ENCODE measurements around the gene MAPRE2.
"Not testable (repeated sequence)": the region's sequence is repeated elsewhere in the genome, so short reads cannot be mapped to it uniquely, and the experiment has no call there.

Gene MAPRE2

DNA sequence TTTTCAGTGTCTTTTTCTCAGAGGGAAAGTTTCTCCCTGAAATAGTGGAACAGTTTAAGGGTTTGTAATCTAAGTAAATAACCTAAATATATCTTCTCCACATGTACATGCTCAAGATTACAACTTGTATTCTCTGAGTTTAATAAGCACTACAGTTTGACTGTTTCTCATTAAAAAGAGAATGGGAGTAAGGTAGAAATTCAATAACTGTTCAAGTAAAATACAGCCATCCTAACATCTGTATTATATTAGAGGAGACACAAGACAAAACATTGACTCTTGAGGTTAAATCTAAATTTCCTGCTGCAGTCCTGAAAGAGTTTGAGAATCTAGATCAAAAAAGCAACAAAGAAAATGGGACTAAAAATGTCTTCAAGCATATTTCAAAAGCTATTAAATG lies 126.6 kb downstream of the MAPRE2 start:
- Histone ChIP-seq H3K36me3 (no peaks in the 10 kb centered on the region), H3K4me3 (ENCODE audit: low read depth in 1 of 2, low read length in 1 of 2) (no peak overlapping the region), H3K9me3 (no peaks in the 10 kb centered on the region), H3K27me3 (no peaks in the 10 kb centered on the region), H3K27ac (no peak overlapping the region), H3K4me1 (ENCODE audit: control insufficient read depth in 1 of 2, insufficient read depth in 1 of 2, low read depth in 1 of 2, low read length in 1 of 2) (no peaks in the 10 kb centered on the region)
- TF ChIP-seq CTCF (IDR thresholded peaks at IDR 0.05): no peak

- not testable (repeated sequence) for H3K4me3 ChIP-seq (ENCODE audit: low read depth in 1 of 2, low read length in 1 of 2); H3K9me3 ChIP-seq; H3K4me1 ChIP-seq (ENCODE audit: control insufficient read depth in 1 of 2, insufficient read depth in 1 of 2, low read depth in 1 of 2, low read length in 1 of 2); H3K27me3 ChIP-seq; H3K36me3 ChIP-seq; H3K27ac ChIP-seq
Measured at GRCh38 chr18:35170323-35170722, 129.1 kb downstream of the MAPRE2 start.

DNA sequence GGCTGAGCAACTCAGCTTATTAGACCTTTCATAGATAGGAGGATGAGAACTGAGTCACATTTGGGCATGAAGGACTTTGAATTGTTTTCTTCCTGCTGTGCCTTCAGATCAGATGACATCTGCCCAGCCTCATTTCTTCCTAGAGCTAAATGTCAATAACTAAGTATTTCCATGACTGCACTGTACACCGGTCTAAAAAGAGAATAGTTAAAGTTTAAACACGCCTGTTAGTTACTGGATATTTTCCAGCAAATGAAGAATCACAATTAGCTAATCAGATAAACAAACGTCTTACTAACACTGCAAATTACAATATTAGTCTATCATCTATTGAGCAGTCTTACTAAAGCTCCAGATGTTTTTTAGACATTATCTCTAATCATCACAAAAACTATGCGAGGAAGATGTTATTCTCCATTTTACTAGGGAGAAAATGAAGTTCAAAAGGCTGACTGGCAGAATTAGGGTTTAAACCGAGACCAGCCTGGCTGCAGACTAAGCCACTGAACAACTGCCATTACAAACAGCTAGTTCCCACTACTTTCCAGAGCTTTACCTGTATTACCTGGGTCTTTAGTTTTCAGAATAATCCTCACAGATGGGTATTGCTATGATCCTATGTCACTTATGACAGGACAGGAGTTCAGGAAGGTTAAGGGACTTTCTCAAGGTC lies 130.2 kb downstream of the MAPRE2 start:
- no peaks in the 10 kb centered on the region for H3K27me3 ChIP-seq
- H3K27ac ChIP-seq: no peak overlapping the region
- no peaks in the 10 kb centered on the region for H3K36me3 ChIP-seq
- H3K9me3 ChIP-seq: no peaks in the 10 kb centered on the region
- TF ChIP-seq CTCF (IDR thresholded peaks at IDR 0.05): no peak
- no peaks in the 10 kb centered on the region for H3K4me1 ChIP-seq (ENCODE audit: control insufficient read depth in 1 of 2, insufficient read depth in 1 of 2, low read depth in 1 of 2, low read length in 1 of 2)
- no peak overlapping the region for H3K4me3 ChIP-seq (ENCODE audit: low read depth in 1 of 2, low read length in 1 of 2)

DNA sequence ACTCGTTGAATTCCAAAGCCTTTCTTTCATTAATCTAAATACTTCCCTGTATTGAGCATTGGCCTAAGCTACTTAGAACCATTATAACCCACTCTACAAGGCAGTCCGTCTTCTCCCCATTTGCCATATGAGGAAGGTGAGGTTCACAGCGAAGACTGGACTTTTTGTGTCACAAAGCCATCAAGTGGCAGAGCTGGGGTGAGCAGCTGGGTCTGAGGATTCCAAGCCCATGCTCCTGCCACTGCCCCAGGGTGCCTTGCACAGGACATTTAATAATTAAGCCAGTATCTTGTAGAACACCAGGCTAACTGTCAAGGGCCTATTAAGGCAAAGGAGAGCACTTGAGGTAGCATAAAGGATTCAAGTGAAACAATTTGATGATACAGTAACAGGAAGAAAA lies 130.8 kb downstream of the MAPRE2 start:
- Histone ChIP-seq H3K9me3 (no peaks in the 10 kb centered on the region), H3K4me3 (ENCODE audit: low read depth in 1 of 2, low read length in 1 of 2) (no peak overlapping the region), H3K27me3 (no peaks in the 10 kb centered on the region), H3K36me3 (no peaks in the 10 kb centered on the region), H3K4me1 (ENCODE audit: control insufficient read depth in 1 of 2, insufficient read depth in 1 of 2, low read depth in 1 of 2, low read length in 1 of 2) (no peaks in the 10 kb centered on the region), H3K27ac (no peak overlapping the region)
- no peak for TF ChIP-seq CTCF (IDR thresholded peaks at IDR 0.05)

DNA sequence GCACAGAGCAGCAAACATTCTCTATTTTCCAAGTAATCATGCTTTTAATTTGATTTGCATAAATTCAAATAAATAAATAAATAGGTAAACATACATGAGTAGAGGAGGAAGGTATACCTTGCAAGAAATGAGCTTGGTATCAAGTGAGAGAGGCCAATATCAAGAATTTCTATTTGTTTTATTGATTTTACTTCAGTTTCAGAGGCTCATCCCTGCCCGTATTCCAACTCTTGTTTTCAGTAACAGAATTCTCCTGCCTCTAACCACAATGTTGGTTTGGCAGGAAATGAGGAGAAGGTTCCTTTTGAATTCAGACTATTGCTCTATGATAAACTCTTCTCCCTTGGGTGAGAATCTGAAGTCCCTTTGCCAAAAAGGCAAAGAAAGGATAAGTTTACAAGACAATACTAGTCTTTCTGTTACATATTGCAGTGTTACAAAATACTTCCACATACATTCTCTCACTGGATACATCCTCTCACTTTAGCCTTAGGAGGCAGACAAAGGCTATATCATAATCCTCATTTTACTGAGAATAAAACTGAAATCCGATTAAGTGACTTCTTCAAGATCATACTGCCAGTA lies 131.3 kb downstream of the MAPRE2 start:
- no peaks in the 10 kb centered on the region for H3K36me3 ChIP-seq
- TF ChIP-seq CTCF (IDR thresholded peaks at IDR 0.05): no peak
- H3K27me3 ChIP-seq: no peaks in the 10 kb centered on the region
- no peak overlapping the region for H3K4me3 ChIP-seq (ENCODE audit: low read depth in 1 of 2, low read length in 1 of 2)
- H3K9me3 ChIP-seq: no peaks in the 10 kb centered on the region
- H3K4me1 ChIP-seq (ENCODE audit: control insufficient read depth in 1 of 2, insufficient read depth in 1 of 2, low read depth in 1 of 2, low read length in 1 of 2): no peaks in the 10 kb centered on the region
- H3K27ac ChIP-seq: no peak overlapping the region

DNA sequence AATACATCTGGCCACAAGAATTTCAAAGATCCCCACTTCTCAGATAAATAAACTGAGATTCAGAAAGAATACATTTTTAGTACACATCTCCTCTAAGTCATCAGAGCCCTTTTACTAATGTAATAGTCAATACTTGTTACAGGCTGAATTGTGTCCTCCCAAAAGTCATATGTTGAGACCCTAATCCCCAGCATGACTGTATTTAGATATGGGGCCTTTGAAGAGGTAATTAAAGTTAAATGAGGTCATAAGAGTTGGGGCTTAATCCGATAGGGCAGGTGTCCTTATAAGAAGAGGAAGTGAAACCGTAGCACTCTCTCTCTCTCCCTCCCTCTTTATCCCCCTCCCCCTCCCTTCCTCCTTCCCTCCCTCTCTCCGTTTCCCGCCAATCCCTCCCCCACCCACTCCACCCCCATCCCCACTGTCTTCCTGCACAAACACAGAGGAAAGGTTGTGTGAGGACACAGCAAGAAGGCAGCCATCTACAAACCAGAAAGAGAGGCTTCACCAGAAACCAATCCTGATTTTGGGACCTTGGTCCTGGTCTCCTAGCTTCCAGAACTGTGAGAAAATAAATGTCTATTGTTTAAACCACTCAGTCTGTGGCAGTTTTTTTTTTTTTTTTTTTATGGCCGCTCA lies 133.0 kb downstream of the MAPRE2 start:
- H3K27me3 ChIP-seq: no peaks in the 10 kb centered on the region
- H3K36me3 ChIP-seq: no peaks in the 10 kb centered on the region
- no peak for TF ChIP-seq CTCF (IDR thresholded peaks at IDR 0.05)
- no peaks in the 10 kb centered on the region for H3K4me1 ChIP-seq (ENCODE audit: control insufficient read depth in 1 of 2, insufficient read depth in 1 of 2, low read depth in 1 of 2, low read length in 1 of 2)
- H3K27ac ChIP-seq: no peak overlapping the region
- H3K9me3 ChIP-seq: no peaks in the 10 kb centered on the region
- no peak overlapping the region for H3K4me3 ChIP-seq (ENCODE audit: low read depth in 1 of 2, low read length in 1 of 2)
